ENCODE results near the gene ZP1.

Gene ZP1

DNA sequence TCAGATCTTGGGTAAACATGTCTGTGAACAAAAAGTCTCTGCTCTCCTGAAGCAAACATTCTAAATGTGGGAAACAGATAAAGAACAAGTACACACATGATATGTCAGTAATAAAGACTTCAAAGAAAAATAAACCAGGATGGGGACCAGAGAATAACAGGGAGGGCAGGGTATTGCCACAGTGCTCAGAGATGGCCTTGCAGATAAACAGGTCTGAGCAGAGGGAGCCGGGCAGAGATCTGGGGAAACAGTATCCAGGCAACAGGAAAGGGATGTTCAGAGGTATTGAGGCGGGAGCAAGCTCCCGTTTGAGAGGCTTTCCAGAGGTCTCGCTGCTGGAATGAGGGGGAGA lies 22.5 kb upstream of the ZP1 start:
- DNase-seq = no peak

DNA sequence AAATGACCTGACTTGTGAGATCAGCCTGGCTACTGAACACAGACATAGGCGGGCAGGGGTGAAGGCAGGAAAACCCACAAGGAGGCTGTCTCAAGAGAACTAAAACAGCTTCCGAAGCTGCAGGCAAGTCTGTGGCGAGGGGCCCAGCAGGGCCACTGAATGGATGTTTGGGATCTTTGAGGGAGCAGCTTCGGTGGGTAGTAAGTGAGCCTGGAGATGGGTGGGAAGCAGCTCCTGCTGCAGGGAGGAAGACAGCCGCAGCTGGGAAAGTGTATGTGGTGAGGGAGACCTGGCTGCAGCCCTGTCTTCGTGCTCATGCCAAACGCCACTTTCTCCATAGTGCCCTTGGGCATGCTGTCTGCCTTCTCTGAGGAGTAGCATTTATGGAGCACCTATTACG lies 22.0 kb upstream of the ZP1 start:
- no peak for DNase-seq

- no peak for DNase-seq
Observed at GRCh38 chr11:60847281-60847680, 20.1 kb upstream of the ZP1 start.

GRCh38 chr11:60847896-60848295 lies 19.4 kb upstream of the ZP1 start:
- no peak for DNase-seq

DNA sequence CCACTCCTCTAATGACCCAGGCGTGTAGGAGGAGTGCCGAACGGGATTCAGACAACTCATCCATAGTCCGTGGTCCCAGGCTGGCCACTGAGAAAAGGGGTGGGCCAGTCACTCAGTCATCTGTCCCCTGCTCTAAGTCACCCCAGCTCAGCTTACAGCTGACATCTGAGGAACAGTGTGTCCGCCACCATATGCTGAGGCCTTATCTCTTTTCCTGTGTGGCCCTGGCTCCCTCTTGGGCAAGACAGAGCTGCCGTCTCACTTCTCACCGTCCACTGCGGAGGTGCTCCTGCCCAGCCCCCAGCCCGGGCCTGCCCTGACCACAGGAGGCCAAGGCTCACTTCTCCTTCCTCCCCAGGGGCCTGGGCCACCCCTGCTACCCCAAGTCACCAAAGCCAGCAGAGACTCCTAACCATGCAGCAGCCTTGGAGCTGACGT lies 18.6 kb upstream of the ZP1 start:
- DNase-seq = no peak

GRCh38 chr11:60849641-60850520 lies 17.5 kb upstream of the ZP1 start:
- DNase-seq = no peak

DNA sequence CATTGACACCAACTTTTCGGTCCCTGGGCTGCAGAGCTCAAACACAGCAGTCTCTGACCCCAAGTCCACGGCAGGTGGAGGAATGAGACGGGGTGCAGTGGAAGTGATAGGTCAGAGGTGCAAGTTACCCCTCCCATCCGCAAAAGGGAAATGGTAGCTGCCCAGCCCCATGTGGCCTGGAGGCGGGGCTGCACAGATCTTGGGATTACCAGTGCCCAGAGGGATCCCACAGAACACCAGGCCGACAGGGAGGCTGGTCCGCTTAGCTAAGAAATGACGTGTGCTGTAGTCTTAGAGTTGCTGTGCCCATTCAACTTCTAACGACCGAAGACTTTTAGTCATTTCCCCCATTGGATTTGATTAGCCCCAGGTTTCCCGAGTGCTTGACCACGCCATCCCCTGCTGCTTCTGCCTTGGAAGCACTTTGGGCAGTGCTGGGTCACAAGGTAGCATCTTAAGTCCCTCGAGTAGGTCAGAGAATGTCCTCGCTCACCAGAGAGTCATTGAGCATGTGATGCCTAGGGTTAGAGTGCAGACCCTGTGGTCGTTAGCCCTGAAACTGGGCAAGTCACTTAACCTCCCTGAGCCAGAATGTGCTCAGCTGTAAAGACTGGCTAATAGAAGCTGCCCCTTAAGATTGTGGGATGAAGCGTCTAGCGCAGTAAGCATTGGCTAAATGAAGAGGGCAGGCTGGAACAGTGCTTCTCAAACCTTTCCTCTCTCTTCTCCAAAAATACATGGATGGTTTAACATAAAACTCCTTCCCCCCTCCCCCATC lies 15.8 kb upstream of the ZP1 start:
- DNase-seq = no peak

DNA sequence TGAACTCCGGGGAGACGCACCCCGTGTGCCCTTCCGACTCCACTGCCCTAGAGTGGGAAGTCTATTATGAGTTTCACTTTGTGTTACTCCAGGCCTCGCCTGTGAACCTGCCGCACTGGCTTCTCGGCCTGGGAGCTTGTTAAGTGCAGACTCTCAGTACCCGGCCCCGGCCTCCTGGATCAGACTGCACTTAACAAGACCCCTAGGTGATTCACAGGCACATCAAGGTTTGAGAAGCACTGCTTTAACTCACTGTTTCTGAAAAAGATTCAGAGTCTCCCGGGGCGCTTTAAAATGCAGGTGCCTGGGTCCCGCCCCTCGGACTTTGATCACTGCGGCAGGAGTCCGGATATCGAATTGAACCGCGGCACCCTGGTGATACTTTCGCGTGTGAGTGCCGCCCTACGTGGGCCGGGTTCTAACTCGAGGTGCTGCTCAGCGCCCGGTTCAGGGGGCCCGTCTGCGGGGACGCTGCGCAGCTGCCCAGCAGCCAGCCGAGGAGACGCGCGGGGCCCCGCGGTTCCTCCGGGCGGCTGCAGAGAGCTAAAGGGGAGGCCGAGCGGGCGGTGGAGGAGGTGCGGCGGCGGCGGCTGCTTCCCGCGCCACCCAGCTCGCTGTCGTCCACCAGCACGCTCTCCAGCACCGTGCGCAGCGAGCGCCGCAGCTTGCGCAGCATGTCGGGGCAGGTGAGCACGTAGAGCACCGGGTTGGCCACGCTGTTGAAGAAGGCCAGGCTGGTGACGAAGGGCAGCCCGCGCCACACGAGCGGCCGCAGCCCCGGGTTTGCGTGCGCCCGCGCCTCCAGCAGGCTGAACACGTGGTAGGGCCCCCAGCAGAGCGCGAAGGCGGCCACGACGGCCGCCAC lies 15.0 kb upstream of the ZP1 start:
- DNase-seq = no peak

DNA sequence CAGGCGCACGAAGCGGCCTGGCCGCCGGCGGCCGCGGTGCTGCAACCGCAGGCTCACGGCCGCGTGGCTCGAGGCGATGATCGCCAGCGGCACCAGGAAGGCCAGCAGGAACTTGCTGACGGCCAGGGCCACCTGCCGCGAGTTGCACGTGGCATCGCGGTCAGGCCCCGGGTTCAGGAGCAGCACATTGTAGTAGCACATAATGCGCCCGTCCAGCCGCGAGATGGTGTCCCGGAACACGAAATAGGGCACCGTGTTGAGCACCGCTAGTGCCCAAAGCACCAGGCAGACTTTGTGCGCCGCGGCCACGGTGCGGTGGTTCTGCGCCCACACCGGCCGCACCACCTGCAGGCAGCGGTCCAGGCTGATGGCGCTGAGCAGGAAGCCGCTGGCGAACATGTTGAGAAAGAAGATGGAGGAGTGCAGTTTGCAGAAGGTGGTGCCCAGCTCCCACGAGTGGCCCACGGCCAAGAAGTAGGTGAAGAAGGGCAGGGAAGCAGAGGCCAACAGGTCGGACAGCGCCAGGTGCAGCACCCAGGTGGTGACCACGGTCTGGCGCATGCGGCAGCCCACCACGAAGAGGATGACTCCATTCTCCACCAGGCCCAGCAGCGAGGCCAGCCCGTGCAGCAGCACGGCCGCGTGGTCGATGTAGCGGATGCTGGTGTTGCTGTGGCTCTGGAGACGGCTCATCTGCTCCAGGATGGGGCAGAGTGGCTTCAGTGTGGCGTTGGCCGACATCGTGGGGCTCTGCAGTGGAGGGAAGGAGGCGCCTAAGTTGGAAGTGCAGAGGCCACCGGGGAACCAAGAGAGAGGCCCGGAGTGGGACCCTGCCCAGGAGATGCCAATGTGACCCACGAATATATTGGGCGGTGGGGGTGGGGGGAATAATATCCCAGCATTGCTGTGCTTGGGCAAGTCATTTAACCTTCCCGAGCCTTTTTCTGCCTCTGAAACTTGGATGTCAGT lies 14.1 kb upstream of the ZP1 start:
- DNase-seq = no peak

DNA sequence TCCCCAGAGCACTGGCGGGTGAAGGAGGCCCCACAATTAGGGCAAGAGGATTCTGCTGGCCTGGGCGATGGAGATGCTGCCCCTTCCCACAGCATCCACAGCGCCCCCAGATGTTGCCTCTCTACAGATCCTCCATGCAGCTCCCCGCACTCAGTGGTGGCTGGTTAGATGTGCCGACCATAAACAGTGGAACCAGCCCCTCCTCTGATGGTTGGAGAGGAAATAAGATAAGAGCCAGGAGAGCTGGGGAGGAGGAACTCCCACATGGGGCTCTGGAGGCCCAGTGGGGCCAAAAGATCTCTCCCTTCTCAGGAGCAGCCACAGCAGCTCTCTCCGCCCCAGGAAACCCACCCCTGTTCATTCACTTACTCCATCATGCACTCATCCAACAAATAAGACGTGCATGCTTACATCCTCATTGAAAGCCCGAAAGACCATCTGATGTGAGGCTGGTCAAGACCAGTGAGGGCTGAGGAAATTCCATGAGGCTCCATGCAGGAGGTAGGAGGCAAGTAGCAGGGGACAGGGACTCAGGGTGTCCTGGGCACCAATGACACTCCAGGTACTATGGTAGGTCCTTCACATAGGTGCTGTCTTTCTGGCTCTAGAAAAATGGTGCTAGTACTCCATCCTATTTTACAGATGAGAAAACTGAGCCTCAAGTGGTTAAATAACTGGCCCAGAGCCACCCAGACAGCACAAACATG lies 13.0 kb upstream of the ZP1 start:
- no peak for DNase-seq

DNA sequence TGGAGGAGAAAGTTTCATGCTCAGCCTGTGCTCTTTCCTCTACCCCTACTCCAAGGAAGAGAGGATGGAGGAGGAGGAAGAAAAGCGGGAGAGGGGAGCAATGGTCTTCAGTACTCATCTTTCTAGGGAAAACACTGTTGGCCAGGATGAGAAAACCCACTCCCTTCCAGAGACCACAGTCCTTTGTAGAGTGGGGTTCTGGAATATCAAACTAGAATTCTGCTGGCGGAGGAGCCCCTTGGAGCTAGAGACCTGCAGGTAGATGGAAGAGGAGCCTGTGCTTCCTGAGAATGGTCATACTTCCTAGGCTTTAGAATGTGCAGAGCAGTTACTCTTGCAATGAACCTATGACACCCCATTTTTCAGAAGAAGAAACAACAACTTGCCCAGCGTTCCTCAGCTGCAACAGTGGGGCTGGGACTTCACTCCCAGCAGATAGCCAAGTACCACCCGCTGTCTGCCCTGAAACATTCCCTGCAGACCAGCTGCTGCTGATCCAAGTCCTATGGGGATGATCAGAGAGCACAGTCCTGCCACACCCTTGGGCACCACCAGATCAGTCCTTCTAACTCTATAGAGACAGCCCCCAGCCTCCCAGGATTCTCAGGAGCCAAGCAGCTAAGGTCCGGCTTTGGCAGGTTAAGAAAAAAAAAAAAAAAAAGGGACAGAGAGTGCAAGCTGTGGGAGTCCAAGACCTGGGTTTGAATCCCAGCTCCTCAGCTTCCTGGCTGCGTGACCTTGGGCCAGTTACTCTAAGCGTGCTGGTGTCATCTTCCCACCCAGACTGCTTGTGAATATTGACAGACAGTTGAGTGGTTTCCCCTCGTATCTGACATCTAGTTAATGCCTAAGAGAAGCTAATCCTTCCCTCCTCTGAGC lies 12.3 kb upstream of the ZP1 start:
- no peak for DNase-seq

- DNase-seq = no peak
Observed at GRCh38 chr11:60855726-60856633, 11.4 kb upstream of the ZP1 start, which contains the start of gene PTGDR2. TSS of gene PTGDR2 (minus strand) at chr11:60855950. CDS start at chr11:60853722, 2,228 bp downstream.

DNA sequence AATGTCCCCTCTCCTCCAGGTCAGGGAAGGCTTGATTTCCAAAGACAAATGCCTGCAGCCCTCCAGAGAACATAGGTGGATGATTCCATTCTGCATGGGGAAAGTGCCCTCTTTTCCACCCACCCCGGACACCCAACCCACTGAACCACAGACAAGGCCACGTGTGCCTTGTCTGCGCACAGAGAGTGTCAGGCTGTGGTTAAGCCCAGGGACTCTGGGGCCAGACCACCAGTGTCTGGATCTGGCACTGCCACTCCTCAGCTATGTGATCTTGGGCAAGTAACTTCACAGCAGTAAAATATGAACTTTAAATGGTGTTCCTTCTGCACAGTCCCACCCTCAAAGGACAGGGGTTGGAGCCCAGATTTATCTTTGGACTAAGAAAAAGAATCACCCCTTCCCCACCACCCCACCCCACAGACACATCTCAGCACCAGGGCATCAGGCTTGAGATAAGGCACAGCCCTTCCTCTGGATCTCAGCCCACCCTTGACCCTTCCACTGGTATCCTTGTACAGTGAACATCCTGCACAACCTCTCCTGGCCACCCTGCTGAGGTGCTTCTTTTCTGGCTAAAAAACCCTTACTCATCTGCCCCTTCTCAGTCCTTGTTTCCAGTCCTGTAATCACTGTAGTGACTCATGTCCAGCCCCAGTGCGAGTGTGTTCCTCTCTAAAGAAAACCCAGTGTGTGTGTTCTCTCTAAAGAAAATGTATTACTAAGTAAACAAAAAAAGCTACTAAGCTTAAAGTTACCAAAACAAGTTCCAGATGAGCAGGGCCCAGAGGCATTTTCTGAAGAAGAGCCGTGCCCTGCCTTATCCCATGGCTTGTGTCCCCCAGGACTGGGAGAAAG lies 9.7 kb upstream of the ZP1 start:
- DNase-seq = no peak

GRCh38 chr11:60858236-60858635 lies 9.1 kb upstream of the ZP1 start:
- DNase-seq = no peak

- DNase-seq = no peak
Observed at GRCh38 chr11:60858731-60859464, 8.4 kb upstream of the ZP1 start.

GRCh38 chr11:60859616-60860250 lies 7.6 kb upstream of the ZP1 start:
- DNase-seq = no peak

DNA sequence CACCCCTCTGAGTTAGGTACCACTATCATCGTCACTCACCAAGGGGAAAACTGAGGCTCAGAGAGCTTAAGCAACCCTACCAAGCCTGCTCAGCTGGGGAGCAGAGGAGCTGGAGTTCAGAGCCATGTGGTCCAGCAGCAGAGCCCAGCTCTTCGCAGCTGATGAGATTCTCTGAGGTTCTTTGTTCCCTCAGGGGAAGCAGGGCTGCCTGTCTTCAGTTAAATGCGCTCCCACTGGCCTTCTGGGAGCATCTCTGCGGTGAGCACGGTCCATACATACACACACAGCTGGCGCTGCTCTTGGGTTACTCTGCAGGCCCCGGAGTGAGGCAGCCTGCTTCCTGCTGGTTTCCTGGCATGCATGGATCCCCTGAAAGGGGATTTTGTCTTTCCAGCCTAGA lies 6.4 kb upstream of the ZP1 start:
- no peak for DNase-seq

All from NCI-H1436 treated with DMSO at 0.1 percent for 48 hours (cell line).